SU-DHL-6 (cell line): Measurements from ENCODE around the gene CTF1.
A peak's percentile ranks its signal among the peaks of the same experiment; 100 is the strongest.

Experiments used
- H2AFZ ChIP-seq: fragments of 200-600 bp; sonication (generic); 2 replicates; pipeline ENCODE4 v1.6.1; 2014; ENCODE audit warnings: low read depth, mild to moderate bottlenecking, moderate library complexity, mixed read lengths, antibody characterized with exemption, low read length; ENCODE audit not compliant: severe bottlenecking
- H3F3A ChIP-seq: fragments of 200-600 bp; shearing (Covaris generic); 2 replicates; pipeline ENCODE4 v1.6.0; 2016; ENCODE audit warnings: antibody characterized with exemption, mild to moderate bottlenecking; ENCODE audit not compliant: insufficient read depth
- H3K27ac ChIP-seq: fragments of 200-600 bp; sonication (generic); 2 replicates; pipeline ENCODE4 v1.5.1; 2016; ENCODE audit warnings: low read depth, mild to moderate bottlenecking, low read length, moderate library complexity, mixed read lengths
- H3K27me3 ChIP-seq: fragments of 200-600 bp; sonication (generic), shearing (Covaris generic); 2 replicates; pipeline ENCODE4 v1.6.0; 2014; ENCODE audit warnings: mild to moderate bottlenecking, low read length
- H3K36me3 ChIP-seq: fragments of 200-600 bp; sonication (generic); 2 replicates; pipeline ENCODE4 v1.6.1; 2014; ENCODE audit warnings: mild to moderate bottlenecking, low read length, mixed read lengths
- H3K4me2 ChIP-seq: fragments of 300-600, 200-600 bp; shearing (Covaris generic), sonication (generic); 2 replicates; pipeline ENCODE4 v1.6.0; 2014; ENCODE audit warnings: low read length, low read depth, mild to moderate bottlenecking; ENCODE audit not compliant: poor library complexity, severe bottlenecking
- H3K4me3 ChIP-seq: fragments of 200-600 bp; sonication (generic); 2 replicates; pipeline ENCODE4 v1.5.1; 2014; ENCODE audit warnings: antibody characterized with exemption, low read length, mild to moderate bottlenecking, mixed read lengths; ENCODE audit not compliant: insufficient read depth, poor library complexity, severe bottlenecking
- H3K79me2 ChIP-seq: fragments of 200-600 bp; sonication (generic); 2 replicates; pipeline ENCODE4 v1.6.1; 2014; ENCODE audit warnings: mild to moderate bottlenecking, low read length, moderate library complexity; ENCODE audit not compliant: insufficient read depth
- H3K9ac ChIP-seq: fragments of 200-600 bp; sonication (generic); 2 replicates; pipeline ENCODE4 v1.7.0; 2014; ENCODE audit warnings: mild to moderate bottlenecking, low read length
- H3K9me2 ChIP-seq: fragments of 200-600 bp; sonication (generic); replicated peaks from 2 replicates; pipeline ENCODE4 v1.6.1; 2014; ENCODE audit warnings: low read length; ENCODE audit not compliant: insufficient read depth
- H3K9me3 ChIP-seq: fragments of 200-600 bp; sonication (generic); 2 replicates; pipeline ENCODE4 v1.6.1; 2014; ENCODE audit warnings: low read length, mixed read lengths; ENCODE audit not compliant: insufficient read depth
- H4K20me1 ChIP-seq: fragments of 200-600 bp; sonication (generic); 2 replicates; pipeline ENCODE4 v1.6.1; 2014; ENCODE audit warnings: low read depth, mild to moderate bottlenecking, antibody characterized with exemption, low read length, moderate library complexity, mixed read lengths
- EZH2phosphoT487 ChIP-seq: fragments of 200-600 bp; sonication (generic), shearing (Covaris generic); conservative IDR thresholded peaks from 2 replicates; pipeline ENCODE4 v1.6.1; 2018; ENCODE audit warnings: mild to moderate bottlenecking, antibody characterized with exemption, low read length, moderate library complexity, mixed read lengths
- TF ChIP-seq, protein P1 (sequence below): fragments of 200-600 bp; sonication (generic); IDR thresholded peaks from one replicate; pipeline ENCODE4 v1.5.1; 2017; ENCODE audit warnings: antibody characterized with exemption, mild to moderate bottlenecking, low read length, moderate library complexity; ENCODE audit not compliant: insufficient read depth, poor library complexity, severe bottlenecking

Gene CTF1

DNA sequence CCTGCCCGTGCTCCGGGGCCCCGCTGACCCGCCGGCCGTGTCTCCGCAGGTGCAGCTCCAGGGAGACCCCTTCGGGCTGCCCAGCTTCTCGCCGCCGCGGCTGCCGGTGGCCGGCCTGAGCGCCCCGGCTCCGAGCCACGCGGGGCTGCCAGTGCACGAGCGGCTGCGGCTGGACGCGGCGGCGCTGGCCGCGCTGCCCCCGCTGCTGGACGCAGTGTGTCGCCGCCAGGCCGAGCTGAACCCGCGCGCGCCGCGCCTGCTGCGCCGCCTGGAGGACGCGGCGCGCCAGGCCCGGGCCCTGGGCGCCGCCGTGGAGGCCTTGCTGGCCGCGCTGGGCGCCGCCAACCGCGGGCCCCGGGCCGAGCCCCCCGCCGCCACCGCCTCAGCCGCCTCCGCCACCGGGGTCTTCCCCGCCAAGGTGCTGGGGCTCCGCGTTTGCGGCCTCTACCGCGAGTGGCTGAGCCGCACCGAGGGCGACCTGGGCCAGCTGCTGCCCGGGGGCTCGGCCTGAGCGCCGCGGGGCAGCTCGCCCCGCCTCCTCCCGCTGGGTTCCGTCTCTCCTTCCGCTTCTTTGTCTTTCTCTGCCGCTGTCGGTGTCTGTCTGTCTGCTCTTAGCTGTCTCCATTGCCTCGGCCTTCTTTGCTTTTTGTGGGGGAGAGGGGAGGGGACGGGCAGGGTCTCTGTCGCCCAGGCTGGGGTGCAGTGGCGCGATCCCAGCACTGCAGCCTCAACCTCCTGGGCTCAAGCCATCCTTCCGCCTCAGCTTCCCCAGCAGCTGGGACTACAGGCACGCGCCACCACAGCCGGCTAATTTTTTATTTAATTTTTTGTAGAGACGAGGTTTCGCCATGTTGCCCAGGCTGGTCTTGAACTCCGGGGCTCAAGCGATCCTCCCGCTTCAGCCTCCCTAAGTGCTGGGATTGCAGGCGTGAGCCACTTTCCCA lies 5.9 kb downstream of the CTF1 start:
- Histone ChIP-seq H3K9ac (peak overlapping the region; percentile 57), H3K36me3 (no peaks in the 10 kb centered on the region), H3F3A (peaks cover 7% of the 10 kb centered on the region; the same call in 1 of the 2 replicates), H2AFZ (peak overlapping the region; percentile 92), H3K27ac (peak overlapping the region; percentile 31), H4K20me1 (no peaks in the 10 kb centered on the region), H3K79me2 (no peaks in the 10 kb centered on the region), H3K4me2 (peak overlapping the region; percentile 69), H3K9me3 (no peaks in the 10 kb centered on the region), H3K27me3 (no peaks in the 10 kb centered on the region), H3K4me3 (peak overlapping the region; percentile 55), H3K9me2 (no peaks in the 10 kb centered on the region)
- no peak for TF ChIP-seq EZH2phosphoT487
- TF ChIP-seq, protein P1, sequence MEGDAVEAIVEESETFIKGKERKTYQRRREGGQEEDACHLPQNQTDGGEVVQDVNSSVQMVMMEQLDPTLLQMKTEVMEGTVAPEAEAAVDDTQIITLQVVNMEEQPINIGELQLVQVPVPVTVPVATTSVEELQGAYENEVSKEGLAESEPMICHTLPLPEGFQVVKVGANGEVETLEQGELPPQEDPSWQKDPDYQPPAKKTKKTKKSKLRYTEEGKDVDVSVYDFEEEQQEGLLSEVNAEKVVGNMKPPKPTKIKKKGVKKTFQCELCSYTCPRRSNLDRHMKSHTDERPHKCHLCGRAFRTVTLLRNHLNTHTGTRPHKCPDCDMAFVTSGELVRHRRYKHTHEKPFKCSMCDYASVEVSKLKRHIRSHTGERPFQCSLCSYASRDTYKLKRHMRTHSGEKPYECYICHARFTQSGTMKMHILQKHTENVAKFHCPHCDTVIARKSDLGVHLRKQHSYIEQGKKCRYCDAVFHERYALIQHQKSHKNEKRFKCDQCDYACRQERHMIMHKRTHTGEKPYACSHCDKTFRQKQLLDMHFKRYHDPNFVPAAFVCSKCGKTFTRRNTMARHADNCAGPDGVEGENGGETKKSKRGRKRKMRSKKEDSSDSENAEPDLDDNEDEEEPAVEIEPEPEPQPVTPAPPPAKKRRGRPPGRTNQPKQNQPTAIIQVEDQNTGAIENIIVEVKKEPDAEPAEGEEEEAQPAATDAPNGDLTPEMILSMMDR, result no peak

DNA sequence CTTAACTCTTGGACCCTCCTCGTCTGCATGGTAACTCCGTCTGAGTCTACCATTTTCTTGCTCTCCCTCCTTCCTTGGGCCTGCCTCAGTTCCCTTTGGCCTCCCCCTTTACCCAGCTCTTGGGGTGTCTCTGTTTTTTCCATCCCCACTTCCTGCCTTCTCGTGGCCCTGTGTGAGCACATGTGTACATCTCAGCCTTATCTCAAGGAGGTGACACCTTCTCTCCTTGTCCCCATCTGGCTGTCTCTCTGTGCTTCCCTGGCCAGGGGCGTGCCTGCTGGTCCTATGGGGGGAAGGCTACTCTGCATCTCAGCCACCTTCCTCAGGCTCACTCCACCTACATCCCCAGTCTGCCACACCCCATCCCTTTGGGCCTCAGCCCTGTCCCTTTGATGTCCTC lies 6.6 kb downstream of the CTF1 start:
- H3K9me2 ChIP-seq, result no peaks in the 10 kb centered on the region
- no peak overlapping the region for H3K4me3 ChIP-seq
- H3K9ac ChIP-seq, result no peak overlapping the region
- H3K4me2 ChIP-seq, result peak overlapping the region; percentile 69
- TF ChIP-seq, protein P1, result no peak
- TF ChIP-seq EZH2phosphoT487, result no peak
- H3K9me3 ChIP-seq, result no peaks in the 10 kb centered on the region
- H2AFZ ChIP-seq, result peak overlapping the region; percentile 92
- H3K36me3 ChIP-seq, result no peaks in the 10 kb centered on the region
- H3K27me3 ChIP-seq, result no peaks in the 10 kb centered on the region
- no peaks in the 10 kb centered on the region for H4K20me1 ChIP-seq
- H3K27ac ChIP-seq, result no peak overlapping the region
- peaks cover 7% of the 10 kb centered on the region; the same call in 1 of the 2 replicates for H3F3A ChIP-seq
- H3K79me2 ChIP-seq, result no peaks in the 10 kb centered on the region

DNA sequence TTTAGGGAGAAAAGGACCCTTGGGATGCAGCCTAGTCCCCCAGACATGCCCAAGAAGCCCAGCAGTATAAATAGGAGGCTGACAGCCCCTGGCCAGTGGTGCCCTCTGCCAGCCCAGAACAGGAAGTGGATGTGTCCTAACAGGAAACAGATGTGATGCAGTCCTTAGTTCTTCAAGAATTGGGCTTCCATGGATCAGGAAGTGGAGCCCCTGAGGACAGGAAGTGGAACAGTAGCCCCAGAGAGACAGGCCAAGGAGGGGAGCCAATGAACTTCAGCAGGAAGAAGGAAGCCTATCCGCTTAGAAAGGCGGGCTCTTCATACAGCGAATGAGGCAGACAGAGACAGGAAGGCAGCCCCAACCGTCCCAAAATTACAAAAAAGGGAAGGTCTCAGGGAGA lies 7.2 kb downstream of the CTF1 start:
- Histone ChIP-seq H3K4me3 (no peak overlapping the region), H4K20me1 (no peaks in the 10 kb centered on the region), H2AFZ (peak overlapping the region; percentile 86), H3K4me2 (no peak overlapping the region), H3K27me3 (no peaks in the 10 kb centered on the region), H3K79me2 (no peaks in the 10 kb centered on the region), H3K9ac (no peak overlapping the region), H3K9me3 (no peaks in the 10 kb centered on the region), H3K27ac (no peak overlapping the region), H3K36me3 (no peaks in the 10 kb centered on the region), H3K9me2 (no peaks in the 10 kb centered on the region), H3F3A (peaks cover 7% of the 10 kb centered on the region; the same call in 1 of the 2 replicates)
- TF ChIP-seq, protein P1, result no peak
- TF ChIP-seq EZH2phosphoT487, result no peak
